Ammon's horn (tissue), 1 donor: Measurements from ENCODE around the gene UBL4B.

Experiments
- DNase-seq: peaks from one replicate; pipeline ENCODE4 v3.0.0-alpha.2; 2016; ENCODE audit warnings: low spot score

The UBL4B gene

DNA sequence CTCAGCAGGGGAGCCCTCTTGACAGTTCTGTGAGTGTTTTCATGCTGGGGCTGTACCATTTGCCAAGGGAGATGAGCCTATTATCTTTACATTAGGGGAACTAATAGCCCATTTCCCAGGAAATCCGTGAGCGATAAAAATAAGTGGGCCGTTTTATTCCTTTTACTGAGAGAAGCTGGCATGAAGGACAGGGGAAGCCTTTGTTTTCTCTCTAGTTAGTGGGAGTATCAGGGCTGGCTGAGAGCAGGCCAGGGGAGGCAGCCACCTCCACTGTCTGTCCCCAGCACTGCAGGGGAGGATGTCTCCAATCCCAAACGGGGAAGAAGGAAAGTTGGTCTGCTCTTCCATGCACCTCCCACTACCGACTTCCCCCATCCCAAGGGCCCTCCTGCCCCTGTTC, 2.5 kb downstream of the UBL4B start:
- DNase-seq = no peak

DNA sequence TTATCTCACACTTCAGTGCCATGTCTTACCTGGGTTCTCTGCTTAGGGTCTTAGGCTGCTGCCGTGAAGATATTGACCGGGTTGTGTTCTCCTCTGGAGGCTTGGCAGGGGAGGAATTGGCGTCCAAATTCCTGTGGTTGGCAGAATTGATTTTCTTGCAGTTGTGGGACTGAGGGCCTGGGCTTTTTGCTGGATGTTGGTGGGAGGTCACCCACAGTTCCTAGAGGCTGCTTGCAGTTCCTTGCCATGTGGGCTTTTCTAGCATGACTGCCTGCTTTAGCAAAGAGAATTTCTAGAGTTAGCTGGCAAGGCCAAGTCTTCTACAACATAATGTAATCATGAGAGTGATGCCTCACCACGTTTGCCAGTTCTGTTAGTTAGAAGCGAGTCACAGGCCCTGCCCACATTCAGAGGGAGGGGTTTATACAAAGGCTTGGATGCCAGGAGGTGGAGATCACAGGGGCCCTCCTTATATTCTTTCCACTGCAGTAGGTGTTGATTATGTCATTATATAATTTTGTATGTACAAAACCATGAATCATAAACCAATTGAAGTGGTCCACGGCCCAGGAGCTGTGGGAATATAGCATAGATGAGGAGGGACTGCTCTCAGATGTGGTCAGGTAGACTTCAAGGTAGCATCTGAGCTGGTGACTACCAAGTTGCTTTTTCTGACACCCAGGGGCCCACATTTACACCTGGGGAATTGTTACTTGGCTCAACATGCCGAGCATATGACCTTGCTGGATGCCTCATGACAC, 6.6 kb downstream of the UBL4B start:
- DNase-seq = no peak

DNA sequence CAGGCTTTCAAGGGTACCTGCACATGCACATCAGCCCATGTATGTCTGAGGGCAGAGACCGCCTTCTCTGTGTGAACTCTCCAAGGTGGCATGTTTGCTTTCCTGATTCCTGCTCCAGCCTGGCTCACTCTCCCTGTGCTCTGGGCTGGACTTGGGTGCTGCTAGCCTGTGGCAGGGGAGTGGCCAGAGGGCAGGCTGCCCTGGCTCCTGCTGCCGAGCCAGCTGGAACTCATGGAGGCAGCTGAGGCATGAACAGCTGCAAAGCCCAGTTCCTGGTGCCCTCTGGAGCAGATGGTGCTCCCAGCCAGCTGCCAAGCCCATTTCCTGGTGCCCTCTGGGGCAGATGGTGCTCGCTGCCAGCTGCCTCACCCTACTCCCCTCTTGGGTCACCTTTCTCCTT, 7.6 kb downstream of the UBL4B start:
- DNase-seq = no peak

- no peak for DNase-seq
Measured at GRCh38 chr1:110120960-110121561, 8.8 kb downstream of the UBL4B start.

DNA sequence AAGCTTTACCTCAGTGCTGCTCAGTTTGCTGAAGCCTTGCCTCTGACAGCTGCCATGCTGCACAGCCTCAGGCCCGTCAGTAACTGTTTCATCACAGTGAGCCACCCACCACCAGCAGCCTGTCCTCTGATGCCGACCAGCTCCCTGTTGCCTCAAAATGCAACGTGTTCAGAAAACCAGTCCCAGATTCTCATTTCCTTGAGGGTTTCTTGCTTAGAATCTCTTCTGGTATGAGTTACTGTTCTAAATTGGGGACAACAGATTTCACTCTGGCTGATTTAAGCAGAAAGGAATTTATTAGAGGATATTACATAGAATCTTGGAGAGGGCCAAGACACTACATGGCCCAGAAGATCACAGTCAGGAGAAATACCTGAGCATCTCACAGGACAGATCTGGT, 11.0 kb downstream of the UBL4B start:
- DNase-seq = peak; percentile 76

DNA sequence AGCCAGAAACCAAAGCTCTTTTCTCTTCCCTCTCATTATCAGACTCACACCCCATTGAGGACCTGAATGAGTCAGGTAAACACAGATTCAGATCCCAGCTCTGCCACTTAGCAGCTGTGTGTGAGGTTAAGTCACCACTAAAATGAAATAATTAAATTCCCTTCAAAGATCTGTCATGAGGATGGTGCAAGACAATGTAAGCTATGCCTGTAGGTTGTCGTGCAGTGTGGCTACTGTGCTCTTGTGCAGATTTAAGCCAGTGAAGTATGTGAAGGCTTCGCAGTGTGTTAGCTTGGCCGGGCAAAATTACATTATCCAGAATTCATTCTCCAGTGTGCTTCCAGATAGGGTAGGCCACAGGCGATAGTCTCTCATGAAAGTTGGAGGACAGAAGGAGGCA, 13.6 kb downstream of the UBL4B start:
- DNase-seq = no peak

DNA sequence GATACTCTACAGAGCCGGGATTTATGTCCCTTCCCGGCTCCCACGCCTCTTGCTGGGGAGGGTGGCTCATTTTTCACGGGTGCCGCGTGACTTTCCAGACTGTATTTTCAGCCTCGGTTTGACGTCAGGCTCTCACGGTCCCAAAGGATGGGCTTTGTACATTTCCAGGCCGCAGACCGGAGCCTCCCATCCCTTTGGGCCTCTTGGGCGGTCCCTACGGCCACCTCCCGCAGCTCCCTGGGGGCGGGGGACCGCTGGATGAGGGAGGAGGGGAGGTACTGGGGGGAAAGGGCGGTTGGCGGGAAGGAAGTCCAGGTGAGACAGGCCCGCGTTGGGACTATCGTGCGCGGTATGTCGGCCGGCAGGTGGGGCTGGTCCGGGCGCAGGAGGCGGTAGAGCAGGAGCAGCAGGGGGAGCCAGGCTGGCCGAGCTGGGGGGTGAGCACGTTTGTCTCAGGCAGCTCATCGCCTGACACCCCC, 17.9 kb downstream of the UBL4B start:
- DNase-seq = no peak

GRCh38 chr1:110130989-110131388, 18.7 kb downstream of the UBL4B start:
- DNase-seq = no peak

DNA sequence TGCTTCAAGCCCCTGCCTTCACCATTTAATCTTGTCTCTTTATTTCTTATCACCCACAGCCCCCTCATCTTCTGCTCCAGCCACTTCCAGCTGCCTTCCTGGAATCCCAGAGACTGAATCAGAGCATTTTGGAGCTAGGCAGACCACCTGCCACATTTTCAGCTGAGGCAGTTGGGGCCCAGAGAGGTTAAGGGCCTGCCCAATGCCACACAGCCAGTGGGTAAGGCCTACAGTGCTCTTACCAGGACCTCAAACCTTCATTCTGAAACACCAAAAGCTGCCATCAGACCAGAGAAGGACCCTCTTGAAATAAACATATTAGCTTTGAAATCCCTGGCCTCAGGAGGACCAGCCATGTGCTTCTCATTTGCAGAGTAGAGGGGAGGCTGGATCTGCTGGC, 20.4 kb downstream of the UBL4B start:
- no peak for DNase-seq

DNA sequence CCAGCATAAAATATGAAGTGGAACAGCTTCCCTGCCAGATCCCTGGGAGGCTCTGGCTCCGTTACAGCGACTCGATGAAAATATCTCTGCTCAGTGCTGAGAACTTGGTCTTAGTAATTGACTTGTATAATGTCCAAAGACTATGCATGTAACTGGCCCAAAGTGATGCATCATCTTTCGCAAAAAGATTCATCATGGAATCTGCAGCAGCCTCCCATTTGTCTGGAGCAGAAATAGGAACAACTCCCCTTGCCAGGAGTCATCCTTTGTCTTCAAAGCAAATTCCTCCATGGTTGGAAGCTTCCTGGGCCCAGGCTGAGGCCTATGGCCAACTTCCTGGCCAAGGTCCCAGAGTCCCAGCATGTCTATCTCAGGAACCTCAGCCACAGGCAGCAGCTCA, 21.2 kb downstream of the UBL4B start:
- DNase-seq = no peak

DNA sequence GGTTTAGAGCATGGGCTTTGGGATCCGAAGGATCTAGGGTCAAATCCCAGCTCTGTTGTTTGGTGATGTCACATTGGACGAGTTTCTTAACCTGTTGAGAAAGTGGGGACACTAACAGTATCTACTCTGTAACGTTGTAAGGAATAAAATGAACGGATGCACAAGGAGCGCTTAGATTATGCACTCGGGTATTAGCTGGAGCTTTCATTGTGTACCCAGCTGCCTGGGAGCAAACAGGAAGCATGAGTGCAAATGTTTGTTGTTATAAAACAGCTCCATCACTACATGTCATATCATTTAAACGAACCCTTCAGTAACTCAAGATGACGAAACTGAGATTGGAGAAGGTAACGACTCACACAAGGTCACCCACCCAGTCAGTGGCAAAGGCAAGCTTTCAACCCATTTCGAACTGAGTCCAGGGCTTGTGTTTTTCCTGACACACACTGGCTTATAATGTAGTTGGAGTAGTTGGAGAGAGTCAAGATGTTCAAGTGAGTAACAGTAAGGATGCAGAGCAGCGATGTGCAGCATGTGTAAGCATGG, 21.9 kb downstream of the UBL4B start:
- no peak for DNase-seq

DNA sequence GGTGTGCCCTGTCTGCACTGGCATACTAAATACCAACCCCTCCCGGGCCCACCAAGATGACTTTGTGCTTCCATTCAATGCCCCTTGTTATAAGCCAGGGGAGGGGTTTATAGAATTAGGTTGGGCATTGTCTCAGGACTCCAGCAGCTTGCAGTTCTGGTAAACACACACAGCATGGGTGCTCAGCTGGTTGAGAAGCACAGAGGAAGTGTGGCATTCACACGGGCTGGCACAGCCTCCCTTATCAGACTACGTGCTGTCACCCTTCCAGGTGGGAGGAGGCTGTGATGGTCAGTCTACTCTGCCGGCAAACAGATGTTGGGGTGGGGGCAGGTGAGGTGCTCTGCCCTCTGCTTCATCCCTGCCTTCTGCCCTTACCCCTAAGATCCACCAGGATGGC, 23.0 kb downstream of the UBL4B start:
- DNase-seq = no peak

GRCh38 chr1:110135666-110136065, 23.4 kb downstream of the UBL4B start:
- no peak for DNase-seq

- peak; percentile 78 for DNase-seq
Measured at GRCh38 chr1:110136911-110137310, 24.7 kb downstream of the UBL4B start.

DNA sequence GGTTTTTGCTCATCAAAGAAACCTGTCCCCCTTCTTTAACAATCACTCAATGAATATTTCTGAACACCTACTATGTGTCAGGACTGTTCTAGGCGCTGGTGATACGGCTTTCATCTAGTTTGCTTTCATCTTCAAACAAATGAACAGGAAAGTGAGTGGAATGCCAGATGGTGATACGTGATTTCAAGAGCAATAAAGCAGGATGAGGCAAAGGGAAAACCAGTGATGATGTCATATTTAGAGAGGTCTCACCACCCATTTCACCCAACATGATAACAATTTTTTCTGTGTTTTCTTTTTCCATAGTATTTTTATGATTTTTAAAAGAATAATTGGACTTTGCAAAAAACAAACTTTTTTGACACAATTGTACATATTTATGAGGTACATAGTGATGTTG, 26.7 kb downstream of the UBL4B start:
- no peak for DNase-seq

- DNase-seq = no peak
Measured at GRCh38 chr1:110144366-110144765, 32.1 kb downstream of the UBL4B start.

GRCh38 chr1:110148961-110149360, 36.7 kb downstream of the UBL4B start:
- no peak for DNase-seq

DNA sequence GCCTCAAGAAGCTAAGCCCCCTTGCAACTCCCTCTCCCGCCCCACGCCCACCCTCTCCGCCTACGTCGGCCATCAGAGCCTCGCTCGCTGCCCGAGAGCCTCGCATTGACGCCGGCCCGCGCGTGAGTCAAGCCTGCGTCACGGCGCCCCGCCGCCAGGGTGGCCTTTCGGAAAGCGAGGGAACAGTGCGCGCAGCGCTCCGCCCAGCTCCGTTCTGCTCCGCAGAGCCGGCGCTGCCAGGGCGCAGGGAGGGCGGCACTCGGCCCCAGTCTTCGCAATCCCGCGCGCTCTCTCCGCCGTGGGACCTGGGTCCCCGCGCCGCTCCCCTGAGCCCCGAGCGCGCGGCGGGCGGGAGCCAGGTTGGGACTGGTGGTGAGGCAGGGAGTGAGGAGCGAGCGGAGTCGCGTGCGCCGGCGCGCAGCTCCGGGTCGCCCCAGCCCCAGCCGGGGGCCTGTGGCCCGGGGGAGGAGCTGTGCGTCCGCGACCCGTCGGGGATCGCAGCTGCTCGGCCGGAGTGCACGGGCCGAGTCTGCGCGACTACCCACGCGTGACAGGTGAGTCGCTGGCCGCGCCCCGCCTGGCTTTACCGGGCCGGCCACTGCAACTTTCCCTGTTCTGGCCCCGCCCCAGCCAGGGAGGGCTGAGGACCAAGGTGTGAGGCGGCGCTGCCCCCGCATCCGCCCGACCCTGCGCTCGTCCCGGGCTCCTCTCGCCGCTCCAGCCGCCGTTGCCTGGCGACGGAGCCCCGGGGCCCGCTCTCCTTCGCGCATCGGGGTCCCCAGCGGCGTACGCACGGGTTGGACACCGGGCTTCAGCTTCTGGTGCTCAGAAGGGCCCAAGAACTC, 38.3 kb downstream of the UBL4B start, which contains the start of gene SLC6A17:
Gene SLC6A17 (plus strand): TSS at position 165 of the 845 bp plus-strand sequence. CDS start 16,436 bp downstream, outside the sequence.
- DNase-seq = peak; percentile 54

GRCh38 chr1:110151175-110151669, 39.0 kb downstream of the UBL4B start:
- DNase-seq = no peak

DNA sequence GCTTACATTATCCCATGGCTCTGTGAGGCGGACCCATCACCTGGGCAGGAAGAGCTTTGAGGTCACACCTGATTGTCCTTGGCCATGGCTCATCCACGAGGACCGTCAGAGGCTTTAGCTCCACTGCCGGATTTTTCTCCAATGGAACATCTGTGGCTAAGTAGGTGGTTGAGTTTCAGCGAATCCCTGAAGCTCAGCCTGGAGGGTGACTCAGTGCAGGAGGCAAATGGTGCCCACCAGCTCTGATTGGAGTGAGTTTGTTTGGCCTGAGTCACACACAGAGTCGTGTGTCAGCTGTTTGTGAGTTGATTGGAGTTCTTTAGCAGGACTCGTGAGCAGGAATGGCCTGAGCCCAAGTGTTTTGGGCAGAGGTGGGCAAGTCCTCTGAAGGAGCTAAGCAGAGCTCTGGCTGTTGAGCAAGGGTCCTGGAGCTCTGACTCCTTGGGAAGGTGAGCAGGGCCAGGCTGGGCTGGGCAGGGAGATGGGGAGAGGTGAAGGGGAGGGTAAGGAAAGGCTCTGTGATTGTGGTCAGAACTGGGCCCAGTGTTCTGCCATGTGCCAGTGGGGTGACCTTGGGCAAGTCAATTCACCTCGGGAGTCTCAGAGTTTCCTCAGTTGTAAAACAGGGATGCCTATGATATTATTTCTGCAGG, 40.0 kb downstream of the UBL4B start:
- peak; percentile 70 for DNase-seq

GRCh38 chr1:110153407-110153950, 41.2 kb downstream of the UBL4B start:
- DNase-seq = no peak
